NCI-H1092 (cell line): ENCODE data around the gene DDX10.
"Not testable (repeated sequence)": the region's sequence is repeated elsewhere in the genome, so short reads cannot be mapped to it uniquely, and the experiment has no call there.

Experiments used
- DNase-seq: peaks from one replicate; lab custom pipeline; 2025; lab: John Stamatoyannopoulos, UW

The DDX10 gene

GRCh38 chr11:108775324-108775723 is 110.5 kb downstream of the DDX10 start:
- no peak for DNase-seq

DNA sequence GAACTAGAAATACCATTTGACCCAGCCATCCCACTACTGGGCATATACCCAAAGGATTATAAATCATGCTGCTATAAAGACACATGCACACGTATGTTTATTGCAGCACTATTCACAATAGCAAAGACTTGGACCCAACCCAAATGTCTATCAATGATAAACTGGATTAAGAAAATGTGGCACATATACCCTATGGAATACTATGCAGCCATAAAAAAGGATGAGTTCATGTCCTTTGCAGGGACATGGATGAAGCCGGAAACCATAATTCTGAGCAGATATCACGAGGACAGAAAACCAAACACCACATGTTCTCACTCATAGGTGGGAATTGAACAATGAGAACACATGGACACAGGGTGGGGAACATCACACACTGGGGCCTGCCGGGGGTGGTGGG is 114.3 kb downstream of the DDX10 start:
- DNase-seq: not testable (repeated sequence)

DNA sequence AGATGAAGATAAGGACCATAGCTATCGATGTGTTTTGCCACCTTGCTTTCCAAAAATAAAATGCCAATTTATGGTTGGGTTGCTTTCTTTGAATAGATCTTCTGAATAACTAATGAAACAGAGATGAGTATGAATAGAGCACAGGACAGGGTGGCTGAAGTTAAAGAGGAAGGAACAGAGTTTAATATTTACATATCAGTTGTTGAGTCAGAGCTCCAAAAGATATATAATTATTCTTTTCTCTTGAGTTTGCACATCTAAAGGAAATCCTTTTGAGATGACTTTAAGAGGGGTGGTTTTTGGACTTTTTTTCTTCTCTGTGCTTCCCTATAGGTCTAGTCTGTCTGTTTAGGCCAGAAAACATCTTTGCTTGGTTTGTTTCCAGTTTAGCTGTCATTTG is 115.2 kb downstream of the DDX10 start:
- no peak for DNase-seq

GRCh38 chr11:108781946-108782345 is 117.1 kb downstream of the DDX10 start:
- DNase-seq: no peak

DNA sequence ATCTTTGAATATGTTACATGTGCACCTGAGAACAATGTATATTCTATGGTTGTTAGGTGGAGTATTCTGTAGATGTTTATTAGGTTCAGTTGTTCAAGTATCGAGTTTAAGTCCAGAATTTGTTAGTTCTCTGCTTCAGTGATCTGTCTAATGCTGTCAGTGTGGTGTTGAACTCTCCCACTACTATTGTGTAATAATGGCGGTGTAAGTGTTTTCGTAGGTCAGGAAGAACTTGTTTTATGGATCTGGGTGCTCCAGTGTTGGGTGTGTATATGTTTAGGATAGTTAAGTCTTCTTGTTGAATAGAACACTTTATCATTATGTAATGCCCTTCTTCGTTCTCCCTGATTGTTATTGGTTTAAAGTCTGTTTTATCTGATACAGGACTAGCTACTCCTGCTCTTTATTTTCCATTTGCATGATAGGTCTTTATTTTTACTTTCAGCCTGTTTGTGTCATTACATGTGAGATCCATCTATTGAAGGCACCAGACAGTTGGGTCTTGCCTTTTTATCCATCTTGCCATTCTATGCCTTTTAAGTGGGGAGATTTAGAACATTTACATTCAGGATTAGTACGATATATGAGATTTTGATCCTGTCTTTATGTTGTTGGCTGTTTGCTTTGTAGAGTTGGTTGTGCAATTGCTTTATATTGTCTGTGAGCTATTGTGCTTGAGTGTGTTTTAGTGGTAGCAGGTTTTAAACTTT is 121.6 kb downstream of the DDX10 start:
- no peak for DNase-seq

- DNase-seq: no peak
Observed at GRCh38 chr11:108787105-108787504, 122.2 kb downstream of the DDX10 start.

DNA sequence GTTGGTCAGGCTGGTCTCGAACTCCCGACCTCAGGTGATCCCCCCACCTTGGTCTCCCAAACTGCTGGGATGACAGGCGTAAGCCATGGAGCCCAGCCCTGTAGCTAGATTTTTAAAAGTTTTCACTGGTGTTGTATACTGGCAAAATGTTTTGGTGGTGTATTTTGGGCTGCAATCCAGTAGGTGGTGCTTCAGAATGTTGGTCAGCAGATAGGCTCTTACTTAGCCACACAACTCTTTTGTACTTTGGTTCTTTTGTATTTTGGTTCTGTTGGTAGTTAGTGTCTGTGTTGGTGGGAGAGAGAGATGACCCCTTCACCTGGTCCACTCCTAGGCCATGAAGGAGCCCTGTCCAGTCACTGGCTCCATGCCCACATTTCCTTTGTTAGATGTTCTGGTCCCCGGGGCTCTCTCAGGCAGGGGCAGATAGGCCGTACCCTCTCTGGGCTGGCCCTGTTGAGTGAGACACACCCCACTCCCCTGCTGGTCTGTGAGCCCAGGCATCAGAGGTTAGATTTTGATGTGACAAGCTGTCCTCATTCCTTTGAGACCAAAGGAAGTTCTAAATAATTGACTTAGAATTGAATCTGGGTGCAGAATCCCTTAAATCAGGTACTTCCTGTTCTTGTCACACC is 123.8 kb downstream of the DDX10 start:
- no peak for DNase-seq

DNA sequence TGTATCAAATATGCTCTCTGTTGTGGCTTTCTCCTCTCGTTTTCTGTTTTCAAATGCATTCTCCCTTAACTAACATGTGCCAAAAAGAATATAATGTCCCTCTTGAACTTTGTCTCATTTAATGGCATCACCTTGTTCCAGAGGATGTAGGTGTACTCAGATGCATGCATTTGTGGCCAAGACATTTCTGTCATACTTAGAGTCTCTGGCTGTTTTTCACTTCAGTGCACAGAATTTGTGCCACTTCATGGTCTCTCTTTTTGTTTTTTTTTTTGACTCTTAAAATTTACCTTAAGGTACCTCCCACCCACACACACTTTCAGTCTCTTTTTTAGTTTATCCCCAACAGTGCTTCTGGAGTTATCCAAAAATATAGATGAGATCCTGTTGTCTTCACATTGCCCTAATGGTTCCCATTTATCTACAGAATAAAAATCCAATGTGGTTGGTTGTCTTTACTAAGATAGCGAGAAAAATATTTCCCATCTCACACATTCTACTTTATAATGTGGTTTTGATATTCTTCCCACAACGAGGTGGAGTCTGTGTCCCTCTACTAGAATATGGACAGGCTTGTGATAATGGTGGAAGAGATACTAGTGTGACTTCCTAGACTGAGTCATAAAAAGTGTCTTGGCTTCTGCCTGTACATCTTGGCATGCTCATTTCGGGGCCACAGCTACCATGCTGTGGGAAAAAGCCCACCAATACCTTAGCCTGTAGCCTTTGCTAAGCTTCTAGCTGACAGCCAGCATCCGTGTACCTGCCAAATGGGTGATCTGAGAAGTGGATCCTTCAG is 125.8 kb downstream of the DDX10 start:
- DNase-seq: no peak

- DNase-seq: no peak
Observed at GRCh38 chr11:108793138-108793537, 128.3 kb downstream of the DDX10 start.

- no peak for DNase-seq
Observed at GRCh38 chr11:108793611-108794010, 128.7 kb downstream of the DDX10 start.

- DNase-seq: no peak
Observed at GRCh38 chr11:108796551-108796950, 131.7 kb downstream of the DDX10 start.

DNA sequence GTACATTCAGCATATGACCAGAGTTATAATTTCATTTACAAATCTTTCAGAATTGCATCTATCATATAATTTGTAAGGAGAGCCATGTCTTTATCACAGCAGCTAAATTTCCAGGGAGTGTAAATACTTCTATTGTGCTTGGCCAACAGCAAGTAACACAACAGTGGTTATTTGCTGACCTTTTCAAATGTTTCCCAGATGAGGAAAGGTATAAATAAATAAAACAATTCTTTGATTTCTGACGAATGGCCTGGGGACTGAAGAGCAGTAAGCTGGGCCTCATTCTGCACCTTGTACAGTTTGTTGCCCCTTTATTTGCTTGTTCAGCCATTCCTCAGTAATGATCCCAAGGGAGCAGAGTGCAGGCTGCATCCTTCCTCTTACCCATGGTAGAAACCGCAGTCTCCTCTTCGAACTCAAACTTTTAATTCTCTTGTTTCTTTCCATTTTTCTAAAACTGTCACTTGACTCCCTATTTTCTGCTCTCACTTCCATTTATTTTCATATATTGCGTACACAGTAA is 132.8 kb downstream of the DDX10 start:
- no peak for DNase-seq

DNA sequence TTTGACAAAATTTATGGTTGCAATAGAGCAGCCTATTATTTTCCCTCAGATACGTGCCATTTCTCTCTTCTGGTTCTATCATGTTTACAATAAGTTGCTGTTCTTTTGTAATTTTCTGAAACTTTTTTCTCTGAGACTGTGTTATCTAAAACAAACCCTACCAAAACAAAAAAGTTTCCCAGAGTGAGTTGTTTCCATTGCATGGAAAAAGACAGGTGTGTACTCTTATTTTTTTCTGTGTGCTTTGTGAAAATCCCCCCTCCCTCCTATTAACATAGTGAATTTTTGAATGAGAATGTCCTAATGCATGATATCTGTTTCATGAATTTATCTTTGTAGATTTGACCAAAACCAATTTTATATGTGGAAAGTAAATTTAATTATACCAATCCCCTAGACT is 137.6 kb downstream of the DDX10 start:
- no peak for DNase-seq

DNA sequence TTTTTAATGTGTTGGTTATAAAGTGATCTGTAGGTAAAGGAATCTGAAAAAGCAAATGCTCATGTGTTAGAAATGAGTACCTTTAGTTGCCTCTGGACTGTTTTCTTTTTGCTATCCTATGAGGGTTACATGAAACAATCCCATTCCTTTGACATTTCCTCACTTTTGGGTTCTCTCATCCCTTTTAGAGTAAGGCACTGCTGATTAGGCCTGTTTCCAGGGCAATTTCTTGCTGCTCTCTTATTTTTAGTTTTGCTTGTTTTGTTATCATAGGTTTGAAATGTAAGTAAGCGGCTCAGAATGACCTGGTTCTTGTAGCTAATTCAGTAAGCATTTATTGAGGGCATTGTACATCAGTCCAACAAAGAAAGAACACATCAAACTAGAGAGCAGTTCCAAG is 138.9 kb downstream of the DDX10 start:
- DNase-seq: no peak

DNA sequence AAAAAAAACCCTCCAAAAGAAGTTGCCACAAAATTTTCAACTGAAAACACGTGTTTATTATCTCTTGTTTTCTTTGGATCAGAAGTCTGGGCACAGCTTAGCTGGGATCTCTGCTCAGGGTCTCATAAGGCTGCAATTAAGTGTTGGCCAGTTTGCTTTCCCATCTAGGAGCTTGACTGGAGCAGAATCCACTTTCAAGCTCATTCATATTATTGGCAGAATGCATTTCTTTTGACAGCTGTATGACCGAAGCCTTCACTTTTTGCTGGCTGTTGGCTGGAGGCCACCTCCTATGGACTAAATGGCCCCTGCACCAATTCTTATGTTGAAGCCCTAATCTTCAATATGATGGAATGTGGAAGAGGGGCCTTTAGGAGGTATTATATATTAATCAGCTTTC is 139.6 kb downstream of the DDX10 start:
- DNase-seq: no peak

DNA sequence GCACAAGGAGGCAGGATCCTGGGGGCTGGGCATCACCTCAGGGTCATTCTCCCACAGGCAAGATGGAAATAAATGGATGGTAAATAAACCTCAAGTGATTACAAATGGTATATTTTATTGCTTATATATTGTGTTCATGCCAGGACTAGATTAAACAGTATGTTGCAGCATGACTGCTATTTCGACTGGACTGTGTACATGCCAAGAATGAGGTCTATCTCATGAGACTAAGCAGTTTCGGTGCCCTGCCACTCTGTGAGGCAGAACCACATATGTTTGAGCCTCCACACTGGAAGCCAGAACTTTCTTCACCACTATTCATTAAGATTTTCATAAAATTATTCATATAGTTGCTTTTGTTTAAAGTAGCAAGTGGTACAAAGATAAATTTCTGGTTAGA is 140.2 kb downstream of the DDX10 start:
- DNase-seq: no peak

GRCh38 chr11:108807262-108807661 is 142.4 kb downstream of the DDX10 start:
- no peak for DNase-seq

DNA sequence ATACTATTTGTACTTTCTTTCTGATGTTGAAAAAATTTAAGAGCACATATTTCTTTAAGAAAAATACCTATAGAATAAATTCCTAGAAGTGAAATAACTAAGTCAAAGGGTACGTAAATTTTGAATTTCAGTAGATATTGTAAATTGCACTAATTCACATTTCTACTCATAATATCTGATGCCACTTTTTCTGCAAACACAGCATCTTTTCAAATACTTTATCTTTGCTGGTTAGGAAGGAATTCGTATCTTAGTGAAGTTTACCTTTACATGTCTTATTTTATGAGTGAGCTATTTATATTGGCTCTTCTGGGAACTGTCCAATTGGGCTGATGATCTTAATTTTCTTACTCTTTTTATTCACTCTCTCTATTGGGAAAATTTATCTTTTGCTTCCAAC is 148.2 kb downstream of the DDX10 start:
- no peak for DNase-seq

DNA sequence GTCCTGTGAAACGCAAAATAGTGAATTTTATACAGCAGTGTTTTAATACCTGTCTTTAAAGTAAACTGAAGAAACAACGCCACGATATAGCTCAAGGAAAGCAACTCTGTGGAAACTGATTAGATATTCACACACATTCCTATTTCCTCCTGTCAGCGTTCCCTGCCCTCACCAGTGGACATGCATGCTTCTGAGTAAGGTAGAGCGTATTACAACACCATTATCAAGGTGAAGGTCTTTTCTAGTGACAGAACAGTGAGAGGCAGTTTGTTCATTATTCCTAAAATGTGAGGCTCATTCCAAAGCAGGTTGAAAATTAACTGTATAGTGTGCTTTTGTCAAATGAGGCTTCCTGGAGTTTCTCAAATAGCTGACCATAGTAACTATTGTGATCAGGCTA is 153.1 kb downstream of the DDX10 start:
- no peak for DNase-seq

DNA sequence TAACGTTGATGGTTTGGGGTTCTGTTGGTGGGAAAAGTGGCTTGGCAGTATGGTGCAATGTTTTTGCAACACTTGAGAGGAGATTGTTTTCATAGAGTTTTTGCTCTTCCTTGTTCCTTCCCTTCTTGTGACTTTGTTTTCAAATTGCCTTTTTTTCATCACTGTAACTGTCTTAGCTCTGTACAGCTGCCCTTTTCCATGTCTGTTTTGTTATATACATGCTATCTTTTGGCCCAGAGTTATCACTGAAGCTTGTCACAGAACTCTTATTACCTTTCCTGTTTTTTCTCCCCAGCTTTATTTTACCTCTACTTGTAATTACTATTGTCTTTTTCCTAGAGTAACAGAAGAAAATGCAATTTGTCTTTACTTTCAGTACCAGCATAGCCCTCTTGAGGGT is 154.1 kb downstream of the DDX10 start:
- DNase-seq: no peak

GRCh38 chr11:108819957-108820356 is 155.1 kb downstream of the DDX10 start:
- DNase-seq: no peak

- not testable (repeated sequence) for DNase-seq
Observed at GRCh38 chr11:108823960-108824359, 159.1 kb downstream of the DDX10 start.

- DNase-seq: no peak
Observed at GRCh38 chr11:108824545-108824944, 159.7 kb downstream of the DDX10 start.
